Activated CD8-positive, alpha-beta T cell treated with anti-CD3 and anti-CD28 coated beads for 36 hours (primary cell): ENCODE data around the gene USO1. TPM values are rescaled to one million over a fixed set of nuclear protein-coding genes. Genes with fewer than 3 reads are reported as not detected.

Experiments
- ATAC-seq: fragments of 200-7000 bp; cut with Tn5 transposase; one replicate; pipeline ENCODE4 v1.10.0; 2021; ENCODE audit warnings: mild to moderate bottlenecking, moderate library complexity
- CTCF ChIA-PET: fragments of 350-600 bp; sonication (Branson Sonifier 250); formaldehyde crosslinking; loops from one replicate; lab custom pipeline; 2021; ENCODE audit warnings: antibody characterized with exemption; lab: Charles Lee
- POLR2A ChIA-PET: fragments of 350-600 bp; sonication (Branson Sonifier 250); formaldehyde crosslinking; loops from one replicate; lab custom pipeline; 2021; ENCODE audit warnings: antibody characterized with exemption; lab: Charles Lee
- DNase-seq: peaks from one replicate; pipeline ENCODE4 v3.0.0-alpha.2; 2020
- H3K27ac Mint-ChIP-seq: one replicate; pipeline ENCODE4 v1.8.0; 2021; ENCODE audit warnings: mild to moderate bottlenecking, mixed read lengths
- H3K27me3 Mint-ChIP-seq: one replicate; pipeline ENCODE4 v1.8.0; 2021; ENCODE audit warnings: mixed read lengths
- H3K36me3 Mint-ChIP-seq: one replicate; pipeline ENCODE4 v1.8.0; 2021; ENCODE audit warnings: low read depth, mixed read lengths
- H3K4me1 Mint-ChIP-seq: one replicate; pipeline ENCODE4 v1.8.0; 2021; ENCODE audit warnings: low read depth, mixed read lengths
- H3K4me3 Mint-ChIP-seq: one replicate; pipeline ENCODE4 v1.8.0; 2021; ENCODE audit warnings: mild to moderate bottlenecking, moderate library complexity, mixed read lengths
- H3K9me3 Mint-ChIP-seq: one replicate; pipeline ENCODE4 v1.8.0; 2021; ENCODE audit warnings: mixed read lengths
- CTCF ChIP-seq: fragments of 200-600 bp; IDR thresholded peaks from one replicate; pipeline ENCODE4 v1.8.0; 2022; ENCODE audit warnings: antibody characterized with exemption, mild to moderate bottlenecking
- intact Hi-C: fragments of 100-400 bp; cut with micrococcal nuclease; formaldehyde crosslinking; loops from one replicate; pipeline ENCODE4 v1.10.0; 2022
- total RNA-seq, 2 experiments: library from RNA; stranded (reverse); gene quantifications; one replicate each; pipeline ENCODE4 v1.2.3, GENCODE V29; 2021

The USO1 gene
- total RNA-seq, 2 experiments from 2014 or later, result 50.5 to 52.0 TPM

- no peaks in the 10 kb centered on the region for H3K9me3 Mint-ChIP-seq
- H3K27me3 Mint-ChIP-seq, result no peaks in the 10 kb centered on the region
- ATAC-seq, result no peak
- intact Hi-C loops, result no loop called here
- no peak for TF ChIP-seq CTCF
- peaks cover 11% of the 10 kb centered on the region for H3K36me3 Mint-ChIP-seq
- H3K4me3 Mint-ChIP-seq, result no peak overlapping the region
- peaks cover 16% of the 10 kb centered on the region for H3K4me1 Mint-ChIP-seq
- ChIA-PET CTCF (interaction anchor here (1.5 to 1.7 kb wide), 2 partner anchors 17 to 94 kb away, joined by 4 to 7 read pairs; partner anchors contain the start of gene USO1), POLR2A (interaction anchor here (0.6 to 1.4 kb wide), 2 partner anchors 10 to 85 kb away, joined by 3 to 4 read pairs; no protein-coding TSS in a partner anchor)
- DNase-seq, result no peak
- H3K27ac Mint-ChIP-seq, result no peak overlapping the region
These were observed 16.6 kb downstream of the USO1 start for GRCh38 chr4:75741027-75741426.

GRCh38 chr4:75742451-75742850, 18.1 kb downstream of the USO1 start:
- Mint-ChIP-seq H3K4me3 (no peak overlapping the region), H3K36me3 (peaks cover 9% of the 10 kb centered on the region), H3K4me1 (peaks cover 14% of the 10 kb centered on the region), H3K9me3 (no peaks in the 10 kb centered on the region), H3K27ac (no peak overlapping the region), H3K27me3 (no peaks in the 10 kb centered on the region)
- intact Hi-C loops, result no loop called here
- CTCF ChIA-PET, result no interaction called here
- no peak for TF ChIP-seq CTCF
- POLR2A ChIA-PET, result no interaction called here
- no peak for DNase-seq
- no peak for ATAC-seq

GRCh38 chr4:75745161-75745560, 20.8 kb downstream of the USO1 start:
- no peak for DNase-seq

GRCh38 chr4:75745721-75746199, 21.4 kb downstream of the USO1 start:
- POLR2A ChIA-PET, result interaction anchor here (0.6 kb wide), 1 partner anchor 21 kb away, joined by 3 read pairs; the partner anchor contains the start of gene USO1
- peaks cover 9% of the 10 kb centered on the region for H3K36me3 Mint-ChIP-seq
- intact Hi-C loops, result no loop called here
- H3K27me3 Mint-ChIP-seq, result no peaks in the 10 kb centered on the region
- no peaks in the 10 kb centered on the region for H3K9me3 Mint-ChIP-seq
- no peak overlapping the region for H3K27ac Mint-ChIP-seq
- TF ChIP-seq CTCF, result no peak
- CTCF ChIA-PET, result interaction anchor here (1.0 to 1.4 kb wide), 2 partner anchors 12 to 23 kb away, joined by 3 read pairs; no protein-coding TSS in a partner anchor
- peaks cover 13% of the 10 kb centered on the region for H3K4me1 Mint-ChIP-seq
- H3K4me3 Mint-ChIP-seq, result no peak overlapping the region
- ATAC-seq (no peak), DNase-seq (no peak)

More at GRCh38 chr4:75745161-75745560, 20.8 kb downstream of the USO1 start:
- Mint-ChIP-seq H3K4me1 (peaks cover 14% of the 10 kb centered on the region), H3K36me3 (peaks cover 9% of the 10 kb centered on the region), H3K27ac (no peak overlapping the region), H3K4me3 (no peak overlapping the region), H3K9me3 (no peaks in the 10 kb centered on the region), H3K27me3 (no peaks in the 10 kb centered on the region)
- ChIA-PET POLR2A (interaction anchor here (0.6 kb wide), 1 partner anchor 95 kb away, joined by 3 read pairs; no protein-coding TSS in a partner anchor), CTCF (interaction anchor here (1.0 kb wide), 1 partner anchor 11 kb away, joined by 3 read pairs; no protein-coding TSS in a partner anchor)
- TF ChIP-seq CTCF, result no peak
- ATAC-seq, result no peak
- intact Hi-C loops, result no loop called here

- Mint-ChIP-seq H3K27ac (no peak overlapping the region), H3K36me3 (peaks cover 23% of the 10 kb centered on the region), H3K27me3 (no peaks in the 10 kb centered on the region), H3K9me3 (no peaks in the 10 kb centered on the region), H3K4me3 (no peak overlapping the region), H3K4me1 (no peaks in the 10 kb centered on the region)
- CTCF ChIA-PET, result interaction anchor here (0.6 to 1.0 kb wide), 3 partner anchors 29 to 143 kb away, joined by 3 to 6 read pairs (median 3); partner anchors contain the start of gene CDKL2
- POLR2A ChIA-PET, result interaction anchor here (1.1 kb wide), 1 partner anchor 67 kb away, joined by 5 read pairs; no protein-coding TSS in a partner anchor
- ATAC-seq (no peak), DNase-seq (no peak)
- intact Hi-C loops, result no loop called here
- no peak for TF ChIP-seq CTCF
These were observed 28.3 kb downstream of the USO1 start for GRCh38 chr4:75752637-75753036.
